ENCODE data around the gene DNM1. TPM values are rescaled to one million over a fixed set of nuclear protein-coding genes. Genes with fewer than 3 reads are reported as not detected.

DNM1 gene
- total and polyA plus RNA-seq, 2 experiments from 2014 or later, result 14.4 to 37.2 TPM

GRCh38 chr9:128247226-128247803 is 44.1 kb downstream of the DNM1 start:
- Histone ChIP-seq H3K27me3 (no peaks in the 10 kb centered on the region), H3K4me3 (no peak overlapping the region), H3K9me2 (replicated peaks; ENCODE audit: insufficient read depth) (no peaks in the 10 kb centered on the region), H3K4me2 (no peak overlapping the region), H3K79me2 (no peaks in the 10 kb centered on the region), H3K4me1 (ENCODE audit: insufficient read depth) (peaks cover 23% of the 10 kb centered on the region), H3K27ac (peak overlapping the region; percentile 96), H3K9me3 (ENCODE audit: low read depth) (no peaks in the 10 kb centered on the region), H2AFZ (no peak overlapping the region), H4K20me1 (ENCODE audit: insufficient read depth, poor library complexity, severe bottlenecking) (no peaks in the 10 kb centered on the region), H3K36me3 (replicated peaks; ENCODE audit: insufficient read depth, low read depth) (no peaks in the 10 kb centered on the region)
- TF ChIP-seq EZH2phosphoT487 (IDR thresholded peaks at IDR 0.05; ENCODE audit: low read depth, severe bottlenecking, unreplicated experiment), result no peak
- TF ChIP-seq, protein P1, sequence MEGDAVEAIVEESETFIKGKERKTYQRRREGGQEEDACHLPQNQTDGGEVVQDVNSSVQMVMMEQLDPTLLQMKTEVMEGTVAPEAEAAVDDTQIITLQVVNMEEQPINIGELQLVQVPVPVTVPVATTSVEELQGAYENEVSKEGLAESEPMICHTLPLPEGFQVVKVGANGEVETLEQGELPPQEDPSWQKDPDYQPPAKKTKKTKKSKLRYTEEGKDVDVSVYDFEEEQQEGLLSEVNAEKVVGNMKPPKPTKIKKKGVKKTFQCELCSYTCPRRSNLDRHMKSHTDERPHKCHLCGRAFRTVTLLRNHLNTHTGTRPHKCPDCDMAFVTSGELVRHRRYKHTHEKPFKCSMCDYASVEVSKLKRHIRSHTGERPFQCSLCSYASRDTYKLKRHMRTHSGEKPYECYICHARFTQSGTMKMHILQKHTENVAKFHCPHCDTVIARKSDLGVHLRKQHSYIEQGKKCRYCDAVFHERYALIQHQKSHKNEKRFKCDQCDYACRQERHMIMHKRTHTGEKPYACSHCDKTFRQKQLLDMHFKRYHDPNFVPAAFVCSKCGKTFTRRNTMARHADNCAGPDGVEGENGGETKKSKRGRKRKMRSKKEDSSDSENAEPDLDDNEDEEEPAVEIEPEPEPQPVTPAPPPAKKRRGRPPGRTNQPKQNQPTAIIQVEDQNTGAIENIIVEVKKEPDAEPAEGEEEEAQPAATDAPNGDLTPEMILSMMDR (IDR thresholded peaks at IDR 0.05; ENCODE audit: poor library complexity), result no peak
- TF ChIP-seq EZH2 (IDR thresholded peaks at IDR 0.05; ENCODE audit: borderline replicate concordance), result no peak
- 81% methylated on average over 5 of the region's 5 CpGs for WGBS (ENCODE audit: low lambda C conversion rate, missing lambda C conversion rate)
- no peak for DNase-seq (ENCODE audit: low spot score)

- Histone ChIP-seq H3K9me2 (replicated peaks; ENCODE audit: insufficient read depth) (no peaks in the 10 kb centered on the region), H3K4me3 (no peak overlapping the region), H4K20me1 (ENCODE audit: insufficient read depth, poor library complexity, severe bottlenecking) (no peaks in the 10 kb centered on the region), H3K4me1 (ENCODE audit: insufficient read depth) (peaks cover 16% of the 10 kb centered on the region), H3K79me2 (no peaks in the 10 kb centered on the region), H3K27ac (no peak overlapping the region), H3K36me3 (replicated peaks; ENCODE audit: insufficient read depth, low read depth) (no peaks in the 10 kb centered on the region), H3K9me3 (ENCODE audit: low read depth) (no peaks in the 10 kb centered on the region), H3K4me2 (peak overlapping the region; percentile 82), H3K27me3 (no peaks in the 10 kb centered on the region), H2AFZ (no peak overlapping the region)
- WGBS (ENCODE audit: low lambda C conversion rate, missing lambda C conversion rate), result 85% methylated on average over 8 of the region's 8 CpGs
- no peak for DNase-seq (ENCODE audit: low spot score)
- TF ChIP-seq EZH2phosphoT487 (IDR thresholded peaks at IDR 0.05; ENCODE audit: low read depth, severe bottlenecking, unreplicated experiment) (no peak), EZH2 (IDR thresholded peaks at IDR 0.05; ENCODE audit: borderline replicate concordance) (no peak)
- TF ChIP-seq, protein P1 (IDR thresholded peaks at IDR 0.05; ENCODE audit: poor library complexity), result no peak
Measured at GRCh38 chr9:128249558-128249907, 46.4 kb downstream of the DNM1 start.

DNA sequence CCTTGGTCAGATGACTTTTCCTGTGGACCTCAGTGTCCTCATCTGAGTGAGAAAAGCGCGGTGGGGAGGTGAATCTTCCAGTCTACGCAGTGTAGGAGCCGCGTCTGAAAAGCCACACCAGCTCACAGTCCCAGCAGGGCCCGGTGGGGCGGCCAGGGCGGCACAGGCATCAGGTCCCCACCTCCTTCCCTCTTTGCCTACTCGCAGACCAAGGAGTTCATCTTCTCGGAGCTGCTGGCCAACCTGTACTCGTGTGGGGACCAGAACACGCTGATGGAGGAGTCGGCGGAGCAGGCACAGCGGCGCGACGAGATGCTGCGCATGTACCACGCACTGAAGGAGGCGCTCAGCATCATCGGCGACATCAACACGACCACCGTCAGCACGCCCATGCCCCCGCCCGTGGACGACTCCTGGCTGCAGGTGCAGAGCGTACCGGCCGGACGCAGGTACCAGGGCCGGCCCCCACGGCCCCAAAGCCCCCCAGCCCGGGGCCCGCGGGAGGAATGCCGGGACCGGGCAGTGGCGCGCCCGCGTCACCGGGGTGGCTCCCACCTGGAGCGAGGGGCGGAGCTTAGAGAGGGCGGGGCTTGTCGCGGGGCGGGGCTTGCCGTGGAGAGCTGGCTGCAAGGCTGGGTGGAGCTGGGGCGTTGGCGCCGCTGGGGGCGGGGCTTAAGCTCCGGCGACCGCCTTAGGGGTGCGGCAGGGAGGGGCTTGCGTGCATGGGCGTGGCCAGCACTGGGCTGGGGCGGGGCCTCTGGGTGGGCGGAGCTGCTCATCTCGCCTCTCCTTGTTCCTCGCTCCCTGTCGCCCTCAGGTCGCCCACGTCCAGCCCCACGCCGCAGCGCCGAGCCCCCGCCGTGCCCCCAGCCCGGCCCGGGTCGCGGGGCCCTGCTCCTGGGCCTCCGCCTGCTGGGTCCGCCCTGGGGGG is 47.0 kb downstream of the DNM1 start:
- Histone ChIP-seq H3K9me2 (replicated peaks; ENCODE audit: insufficient read depth) (no peaks in the 10 kb centered on the region), H3K27me3 (no peaks in the 10 kb centered on the region), H4K20me1 (ENCODE audit: insufficient read depth, poor library complexity, severe bottlenecking) (no peaks in the 10 kb centered on the region), H3K79me2 (no peaks in the 10 kb centered on the region), H3K4me1 (ENCODE audit: insufficient read depth) (peaks cover 14% of the 10 kb centered on the region), H3K9me3 (ENCODE audit: low read depth) (no peaks in the 10 kb centered on the region), H3K36me3 (replicated peaks; ENCODE audit: insufficient read depth, low read depth) (no peaks in the 10 kb centered on the region), H3K4me2 (peak overlapping the region; percentile 82), H3K4me3 (no peak overlapping the region), H2AFZ (peak overlapping the region; percentile 25), H3K27ac (peak overlapping the region; percentile 36)
- 25% methylated on average over 33 of the region's 81 CpGs for WGBS (ENCODE audit: low lambda C conversion rate, missing lambda C conversion rate)
- TF ChIP-seq EZH2phosphoT487 (IDR thresholded peaks at IDR 0.05; ENCODE audit: low read depth, severe bottlenecking, unreplicated experiment), result no peak
- peak; percentile 94 for DNase-seq (ENCODE audit: low spot score)
